Esophagus muscularis mucosa (tissue), 3 donors: Measurements from ENCODE around the gene PHF23.

Source experiments
- POLR2A ChIP-seq: fragments of 450-650 bp; IDR thresholded peaks from one replicate; pipeline ENCODE4 v1.6.1; 2017; ENCODE audit warnings: antibody characterized with exemption, moderate library complexity, mild to moderate bottlenecking, low read depth
- TF ChIP-seq, protein P1 (sequence below), 3 experiments: fragments of 200-600 bp in 2 of 3; fragments of 450-650 bp in 1 of 3; sonication (generic) in 2 of 3; IDR thresholded peaks; one replicate each; pipeline ENCODE4 v1.5.1; 2017 to 2019; ENCODE audit warnings: antibody characterized with exemption in 3 of 3, mild to moderate bottlenecking in 2 of 3, moderate library complexity in 1 of 3

DNA sequence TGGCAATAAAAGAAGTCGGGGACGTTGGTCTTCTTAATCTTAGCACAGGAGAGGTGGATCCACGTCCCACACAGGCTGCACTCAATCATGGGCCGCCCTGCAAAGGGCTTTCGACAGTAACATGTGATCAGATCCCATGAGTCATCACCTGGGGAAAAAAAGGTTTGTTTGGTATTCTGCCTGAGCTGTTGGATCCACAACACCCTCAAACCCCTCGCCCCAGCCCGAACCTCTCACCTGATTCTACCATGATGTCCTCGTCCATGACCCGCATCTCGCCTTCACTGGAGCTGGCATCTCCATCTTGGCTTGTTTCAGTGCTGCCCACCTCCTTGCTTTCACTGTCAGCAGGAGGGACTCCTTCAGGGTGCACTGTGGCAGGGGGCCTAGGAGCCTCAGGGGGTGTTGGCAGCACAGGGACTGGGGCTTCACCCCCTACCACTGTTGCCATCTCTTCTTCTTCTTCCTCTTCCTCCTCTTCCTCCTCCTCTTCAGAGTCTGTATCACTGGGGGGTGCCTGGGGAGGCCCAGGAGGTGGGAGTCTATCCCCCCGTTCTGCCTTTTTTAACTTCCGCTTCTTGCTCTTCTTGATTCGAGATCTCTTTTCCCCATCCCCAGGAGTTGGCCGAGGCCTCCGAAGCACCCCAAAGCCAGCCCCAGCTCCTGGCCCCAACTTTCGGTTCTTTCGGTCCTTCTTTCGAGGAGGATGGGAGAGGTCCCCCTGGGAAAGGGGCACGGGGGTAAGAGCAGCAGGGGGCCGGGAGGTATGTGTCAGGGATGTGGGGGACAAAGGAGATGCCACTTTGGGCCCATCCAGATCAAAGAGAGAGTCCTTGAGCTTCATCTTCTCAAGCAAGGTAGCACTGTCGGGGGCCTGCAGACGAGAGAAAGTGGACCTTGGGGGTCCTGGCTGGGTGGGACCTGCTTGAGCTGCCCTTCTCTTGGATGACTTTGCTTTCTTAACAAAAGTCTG, 3.3 kb downstream of the PHF23 start:
- TF ChIP-seq, protein P1, sequence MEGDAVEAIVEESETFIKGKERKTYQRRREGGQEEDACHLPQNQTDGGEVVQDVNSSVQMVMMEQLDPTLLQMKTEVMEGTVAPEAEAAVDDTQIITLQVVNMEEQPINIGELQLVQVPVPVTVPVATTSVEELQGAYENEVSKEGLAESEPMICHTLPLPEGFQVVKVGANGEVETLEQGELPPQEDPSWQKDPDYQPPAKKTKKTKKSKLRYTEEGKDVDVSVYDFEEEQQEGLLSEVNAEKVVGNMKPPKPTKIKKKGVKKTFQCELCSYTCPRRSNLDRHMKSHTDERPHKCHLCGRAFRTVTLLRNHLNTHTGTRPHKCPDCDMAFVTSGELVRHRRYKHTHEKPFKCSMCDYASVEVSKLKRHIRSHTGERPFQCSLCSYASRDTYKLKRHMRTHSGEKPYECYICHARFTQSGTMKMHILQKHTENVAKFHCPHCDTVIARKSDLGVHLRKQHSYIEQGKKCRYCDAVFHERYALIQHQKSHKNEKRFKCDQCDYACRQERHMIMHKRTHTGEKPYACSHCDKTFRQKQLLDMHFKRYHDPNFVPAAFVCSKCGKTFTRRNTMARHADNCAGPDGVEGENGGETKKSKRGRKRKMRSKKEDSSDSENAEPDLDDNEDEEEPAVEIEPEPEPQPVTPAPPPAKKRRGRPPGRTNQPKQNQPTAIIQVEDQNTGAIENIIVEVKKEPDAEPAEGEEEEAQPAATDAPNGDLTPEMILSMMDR (IDR thresholded peaks at IDR 0.05) = no peak
- TF ChIP-seq POLR2A = no peak
